ENCODE results near the gene SLC2A5. TPM values are rescaled to one million over a fixed set of nuclear protein-coding genes. Genes with fewer than 3 reads are reported as not detected.

SLC2A5 gene
- total RNA-seq, 4 donors from 2014 or later: 1.9 to 10.5 (median 4.5) TPM

DNA sequence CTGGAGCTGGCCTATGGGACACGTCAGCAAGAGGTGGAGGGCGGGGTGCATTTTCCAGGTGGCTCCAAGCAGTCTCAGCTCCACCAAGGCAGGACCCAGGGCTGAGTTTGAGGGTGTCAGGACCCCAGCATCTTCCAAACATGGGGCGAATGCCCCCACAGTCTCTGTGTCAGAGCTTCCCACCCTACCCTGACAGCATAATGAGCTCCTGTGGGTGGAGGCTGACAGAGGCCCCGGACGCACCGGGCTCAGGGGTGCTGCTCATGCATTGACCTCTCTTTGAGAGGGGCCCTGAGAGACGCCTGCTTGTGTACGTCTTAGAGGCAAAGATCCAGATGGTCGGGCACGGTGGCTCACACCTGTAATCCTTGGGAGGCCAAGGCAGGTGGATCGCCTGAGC lies 80.4 kb downstream of the SLC2A5 start:
- no peak for TF ChIP-seq CTCF (IDR thresholded peaks at IDR 0.05; ENCODE audit: low read depth)

DNA sequence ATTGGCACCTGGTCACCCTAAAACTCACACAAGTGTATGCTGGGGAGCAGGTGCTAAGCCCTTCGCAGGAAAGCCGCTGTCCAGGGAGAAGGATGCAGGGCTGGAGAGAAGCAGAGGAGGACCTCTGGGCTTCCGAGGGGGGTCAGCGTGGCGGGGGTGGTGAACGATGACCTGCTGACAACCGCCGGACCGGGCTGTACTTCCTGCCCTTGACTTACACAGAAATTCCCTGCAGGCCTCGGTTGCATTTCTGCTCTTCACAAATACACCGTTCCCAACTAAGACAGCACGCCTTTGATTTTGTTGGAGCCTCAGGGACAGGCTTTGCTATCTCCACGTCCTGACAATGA lies 80.8 kb downstream of the SLC2A5 start:
- no peak for TF ChIP-seq CTCF (IDR thresholded peaks at IDR 0.05; ENCODE audit: low read depth)

GRCh38 chr1:8987881-8988617 lies 81.4 kb downstream of the SLC2A5 start:
- TF ChIP-seq CTCF (IDR thresholded peaks at IDR 0.05; ENCODE audit: low read depth): no peak

DNA sequence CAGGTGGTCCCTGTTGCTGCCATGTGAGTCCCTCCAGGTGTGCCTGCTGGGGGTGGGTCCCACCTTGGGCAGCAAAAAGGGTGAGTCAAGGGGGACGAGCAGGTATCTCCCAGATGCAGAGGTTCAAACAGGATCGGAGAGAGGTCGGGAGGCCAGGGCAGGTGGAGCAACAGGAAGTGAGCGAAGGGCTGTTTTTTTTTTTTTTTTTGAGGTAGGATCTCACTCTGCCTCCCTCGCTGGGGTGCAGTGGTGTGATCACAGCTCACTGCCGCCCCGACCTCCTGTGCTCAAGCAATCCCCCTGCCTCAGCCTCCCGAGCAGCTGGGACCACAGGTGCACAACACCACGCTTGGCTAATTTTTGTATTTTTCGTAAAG lies 82.6 kb downstream of the SLC2A5 start:
- TF ChIP-seq CTCF (IDR thresholded peaks at IDR 0.05; ENCODE audit: low read depth): no peak

DNA sequence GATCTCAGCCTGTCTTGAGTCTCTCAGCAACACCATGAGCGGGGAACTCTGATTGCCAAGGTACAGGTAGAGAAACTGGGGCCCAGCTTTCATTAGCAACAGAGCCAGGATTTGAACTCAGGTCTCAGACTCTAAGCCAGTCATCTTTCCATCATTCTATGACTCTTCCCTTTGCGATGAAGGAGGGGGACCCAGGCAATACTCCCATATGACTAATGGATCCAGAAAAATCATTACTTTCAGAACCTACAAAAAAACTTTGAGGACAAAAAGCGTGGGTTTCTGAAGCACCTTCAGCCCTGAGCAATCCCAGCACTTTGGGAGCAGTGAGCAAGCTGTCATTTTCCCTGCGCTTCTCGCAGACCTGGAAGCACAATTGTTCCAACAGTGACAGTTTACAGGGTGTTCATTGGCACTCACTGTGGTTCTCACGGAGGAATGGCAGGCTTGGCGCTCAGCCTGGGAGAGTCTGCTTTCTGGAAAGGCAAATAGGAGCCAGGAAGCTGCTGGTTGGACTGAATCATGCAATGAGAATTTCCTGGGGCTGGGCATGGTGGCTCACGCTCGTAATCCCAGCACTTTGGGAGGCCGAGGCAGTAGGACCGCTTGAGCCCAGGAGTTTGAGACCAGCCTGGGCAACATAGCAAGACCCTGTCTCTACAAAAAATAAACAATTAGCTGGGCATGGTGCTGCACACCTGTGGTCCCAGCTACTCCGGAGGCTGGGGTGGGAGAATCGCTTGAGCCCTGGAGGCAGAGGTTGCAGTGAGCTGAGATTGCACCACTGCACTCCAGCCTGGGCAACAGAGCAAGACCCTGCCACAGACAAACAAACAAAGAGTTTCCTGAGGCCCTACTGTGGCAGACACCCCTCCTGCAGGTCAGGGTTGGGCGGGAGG lies 83.3 kb downstream of the SLC2A5 start:
- no peak for TF ChIP-seq CTCF (IDR thresholded peaks at IDR 0.05; ENCODE audit: low read depth)

Small RNAs within 50 kb of the gene (small RNA-seq; reads per million reads assigned to genes)
- not detected for gene RF00424

Other genes with a start within 250 kb of the SLC2A5 start
- 100 to 1,000 TPM; 390 to 481 (median 441) TPM for gene ENO1, start 190.9 kb downstream of the SLC2A5 start, total RNA-seq
- not detected for gene CA6, start 123.8 kb downstream of the SLC2A5 start, total RNA-seq
- gene SLC2A7, start 43.2 kb downstream of the SLC2A5 start, total RNA-seq: not detected
- gene GPR157, start 59.5 kb upstream of the SLC2A5 start, total RNA-seq: 10 to 100 TPM in 1 of 4 donors, 1 to 10 TPM in 3; 3.5 to 13.4 (median 4.0) TPM
- gene H6PD, start 165.1 kb upstream of the SLC2A5 start, total RNA-seq: 100 to 1,000 TPM in 1 of 4 donors, 10 to 100 TPM in 3; 46.7 to 105 (median 59.9) TPM
- gene SPSB1, start 223.3 kb upstream of the SLC2A5 start, total RNA-seq: 10 to 100 TPM; 39.8 to 87.8 (median 53.6) TPM